ENCODE data around the gene THAP8. TPM values are rescaled to one million over a fixed set of nuclear protein-coding genes. Genes with fewer than 3 reads are reported as not detected.

Gene THAP8
- total and polyA plus RNA-seq, 2 of the 4 experiments (the other 2 are of a cell fraction): 1.8 to 5.9 TPM

- Histone ChIP-seq H3K79me1 (ENCODE audit: low read depth in 1 of 2, low read length in 2 of 2) (peaks cover 24 to 58% of the 10 kb centered on the region in 2 experiments), H3K4me3 (ENCODE audit: insufficient read depth, low read depth, low read length) (no peak overlapping the region), H2AK5ac (ENCODE audit: low read depth, low read length) (no peak overlapping the region), H2BK5ac (ENCODE audit: low read depth, low read length, poor library complexity, severe bottlenecking) (no peak overlapping the region), H3K4me2 (ENCODE audit: low read depth, low read length) (no peak overlapping the region), H2AK9ac (replicated peaks; ENCODE audit: low read depth, low read length, poor library complexity) (no peak overlapping the region), H3K18ac (ENCODE audit: low read depth, low read length) (no peak overlapping the region), H3K23ac (ENCODE audit: low read depth, low read length) (no peak overlapping the region), H3K14ac (replicated peaks; ENCODE audit: low read depth, low read length) (no peak overlapping the region), H4K20me1 (ENCODE audit: insufficient read depth, low read length) (peaks cover 3% of the 10 kb centered on the region), H3K27me3 (ENCODE audit: control insufficient read depth, insufficient read depth, low read length) (no peaks in the 10 kb centered on the region), H4K5ac (ENCODE audit: low read depth, low read length) (no peak overlapping the region), H4K8ac (ENCODE audit: low read depth in 2 of 2, low read length in 2 of 2) (no peak overlapping the region; a peak in 1 of 4 replicates), H3K4me1 (ENCODE audit: control insufficient read depth, insufficient read depth, low read length) (no peaks in the 10 kb centered on the region), H2AFZ (replicated peaks; ENCODE audit: low read length, poor library complexity) (no peak overlapping the region), H2BK120ac (ENCODE audit: low read depth, low read length) (no peak overlapping the region), H4K91ac (ENCODE audit: insufficient read depth, low read depth, low read length) (no peak overlapping the region), H2BK20ac (ENCODE audit: low read depth, low read length) (no peak overlapping the region), H2BK15ac (ENCODE audit: low read depth, low read length) (no peak overlapping the region), H3K27ac (ENCODE audit: insufficient read depth, low read length) (no peak overlapping the region), H3K4ac (ENCODE audit: low read depth, low read length) (no peak overlapping the region), H3K9me1 (ENCODE audit: insufficient read depth, low read length) (no peaks in the 10 kb centered on the region), H3K9ac (ENCODE audit: low read depth, low read length) (no peak overlapping the region), H3K56ac (ENCODE audit: extremely low read depth, insufficient read depth, low read length) (no peak overlapping the region), H3K9me3 (ENCODE audit: control insufficient read depth, insufficient read depth, low read length) (no peaks in the 10 kb centered on the region), H3K36me3 (ENCODE audit: control insufficient read depth, insufficient read depth, low read length) (no peaks in the 10 kb centered on the region)
- ChIA-PET POLR2A (ENCODE audit: unreplicated experiment) (no interaction called here), CTCF (interaction anchor here (1.4 kb wide), 1 partner anchor 12 kb away, joined by 3 read pairs; no protein-coding TSS in a partner anchor)
- intact Hi-C loops (cut with micrococcal nuclease) (no loop called here), dilution Hi-C loops (cut with HindIII; ENCODE audit: low sequenced_read_pairs, unreplicated experiment) (no loop called here), in situ Hi-C loops (cut with MboI; ENCODE audit: low sequenced_read_pairs) (no loop called here)
- TF ChIP-seq CTCF (conservative IDR thresholded peaks at IDR 0.05; ENCODE audit: low read depth, low read length) (no peak), CHD1 (IDR thresholded peaks at IDR 0.05; ENCODE audit: low read depth, low read length) (no peak), RCOR1 (IDR thresholded peaks at IDR 0.05; ENCODE audit: insufficient replicate concordance, low read length) (no peak), FOS (IDR thresholded peaks at IDR 0.05; ENCODE audit: low read depth, low read length) (no peak), SMC3 (IDR thresholded peaks at IDR 0.05; ENCODE audit: low read depth, low read length) (no peak), POLR2A (IDR thresholded peaks at IDR 0.05; ENCODE audit: low read depth, low read length) (no peak), NFE2L2 (IDR thresholded peaks at IDR 0.05; ENCODE audit: low read depth, low read length) (no peak), MAZ (IDR thresholded peaks at IDR 0.05; ENCODE audit: borderline replicate concordance, low read depth, low read length) (no peak), RAD21 (IDR thresholded peaks at IDR 0.05; ENCODE audit: low read length) (no peak), CEBPB (IDR thresholded peaks at IDR 0.05; ENCODE audit: low read depth, low read length) (no peak), MXI1 (IDR thresholded peaks at IDR 0.05; ENCODE audit: borderline replicate concordance, low read depth, low read length) (no peak), BHLHE40 (IDR thresholded peaks at IDR 0.05; ENCODE audit: low read depth, low read length) (no peak), RFX5 (IDR thresholded peaks at IDR 0.05; ENCODE audit: low read depth, low read length) (no peak), MAFK (IDR thresholded peaks at IDR 0.05; ENCODE audit: low read depth, low read length) (no peak)
- TF ChIP-seq, protein P1, sequence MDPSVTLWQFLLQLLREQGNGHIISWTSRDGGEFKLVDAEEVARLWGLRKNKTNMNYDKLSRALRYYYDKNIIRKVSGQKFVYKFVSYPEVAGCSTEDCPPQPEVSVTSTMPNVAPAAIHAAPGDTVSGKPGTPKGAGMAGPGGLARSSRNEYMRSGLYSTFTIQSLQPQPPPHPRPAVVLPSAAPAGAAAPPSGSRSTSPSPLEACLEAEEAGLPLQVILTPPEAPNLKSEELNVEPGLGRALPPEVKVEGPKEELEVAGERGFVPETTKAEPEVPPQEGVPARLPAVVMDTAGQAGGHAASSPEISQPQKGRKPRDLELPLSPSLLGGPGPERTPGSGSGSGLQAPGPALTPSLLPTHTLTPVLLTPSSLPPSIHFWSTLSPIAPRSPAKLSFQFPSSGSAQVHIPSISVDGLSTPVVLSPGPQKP (IDR thresholded peaks at IDR 0.05; ENCODE audit: borderline replicate concordance, low read depth, low read length): no peak
- TF ChIP-seq, protein P2, sequence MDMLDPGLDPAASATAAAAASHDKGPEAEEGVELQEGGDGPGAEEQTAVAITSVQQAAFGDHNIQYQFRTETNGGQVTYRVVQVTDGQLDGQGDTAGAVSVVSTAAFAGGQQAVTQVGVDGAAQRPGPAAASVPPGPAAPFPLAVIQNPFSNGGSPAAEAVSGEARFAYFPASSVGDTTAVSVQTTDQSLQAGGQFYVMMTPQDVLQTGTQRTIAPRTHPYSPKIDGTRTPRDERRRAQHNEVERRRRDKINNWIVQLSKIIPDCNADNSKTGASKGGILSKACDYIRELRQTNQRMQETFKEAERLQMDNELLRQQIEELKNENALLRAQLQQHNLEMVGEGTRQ (IDR thresholded peaks at IDR 0.05; ENCODE audit: low read depth, low read length): no peak
- ATAC-seq (ENCODE audit: low read depth) (no peak), DNase-seq (no peak)
- 100% methylated on average over 2 of the region's 12 CpGs; no CpG with 5 or more reads in 1 of the 2 experiments for WGBS, 2 experiments (ENCODE audit: extremely low coverage in 2 of 2, insufficient read length in 1 of 2)
- BruUV-seq (replicated peaks): no TSS peak
Observed at GRCh38 chr19:36058481-36059179, 4.5 kb upstream of the THAP8 start.
